Activated CD4-positive, alpha-beta memory T cell treated with anti-CD3 and anti-CD28 coated beads for 36 hours (primary cell): ENCODE data around the gene STAB2. TPM values are rescaled to one million over a fixed set of nuclear protein-coding genes. Genes with fewer than 3 reads are reported as not detected.
A peak's percentile ranks its signal among the peaks of the same experiment; 100 is the strongest.

Source experiments
- CTCF ChIA-PET: fragments of 350-600 bp; sonication (Branson Sonifier 250); formaldehyde crosslinking; loops from one replicate; lab custom pipeline; 2021; ENCODE audit warnings: antibody characterized with exemption, inconsistent platforms; lab: Charles Lee
- POLR2A ChIA-PET: fragments of 350-600 bp; sonication (Branson Sonifier 250); formaldehyde crosslinking; loops from one replicate; lab custom pipeline; 2021; ENCODE audit warnings: antibody characterized with exemption; lab: Charles Lee
- DNase-seq: peaks from one replicate; pipeline ENCODE4 v3.0.0-alpha.2; 2020
- H3K27ac Mint-ChIP-seq: one replicate; pipeline ENCODE4 v1.8.0; 2021; ENCODE audit warnings: mixed read lengths
- H3K27me3 Mint-ChIP-seq: one replicate; pipeline ENCODE4 v1.8.0; 2021; ENCODE audit warnings: mixed read lengths
- H3K36me3 Mint-ChIP-seq: one replicate; pipeline ENCODE4 v1.8.0; 2021; ENCODE audit warnings: mixed read lengths
- H3K4me1 Mint-ChIP-seq: one replicate; pipeline ENCODE4 v1.8.0; 2021; ENCODE audit warnings: low read depth, mixed read lengths
- H3K4me3 Mint-ChIP-seq: one replicate; pipeline ENCODE4 v1.8.0; 2021; ENCODE audit warnings: mild to moderate bottlenecking, mixed read lengths
- H3K9me3 Mint-ChIP-seq: one replicate; pipeline ENCODE4 v1.8.0; 2021; ENCODE audit warnings: mixed read lengths
- intact Hi-C: fragments of 100-400 bp; cut with micrococcal nuclease; formaldehyde crosslinking; loops from one replicate; pipeline ENCODE4 v1.15.1; 2023
- total RNA-seq, 2 experiments: library from RNA; stranded (reverse); gene quantifications; one replicate each; pipeline ENCODE4 v1.2.3, GENCODE V29; 2021

STAB2 gene
- total RNA-seq, 2 experiments from 2014 or later = not detected

DNA sequence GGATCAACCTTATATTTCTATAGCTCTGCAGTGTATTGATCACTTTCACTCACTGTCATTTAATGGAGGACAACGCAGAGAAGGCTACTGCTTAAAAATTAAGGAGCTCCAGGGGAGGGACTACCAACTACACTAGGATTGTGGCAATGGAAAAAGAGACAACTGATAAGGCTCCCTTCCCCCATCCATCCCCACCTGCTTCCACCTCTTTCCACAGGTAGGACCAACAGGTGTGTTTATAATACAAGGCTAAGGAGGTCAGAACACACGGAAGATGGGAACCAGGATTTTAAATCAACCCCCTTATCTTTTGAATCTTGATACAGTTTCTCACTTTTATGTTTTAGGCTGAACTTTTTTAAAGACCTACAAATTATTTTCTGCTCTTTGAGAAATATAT, 90.8 kb downstream of the STAB2 start:
- H3K4me3 Mint-ChIP-seq = no peak overlapping the region
- no peaks in the 10 kb centered on the region for H3K9me3 Mint-ChIP-seq
- CTCF ChIA-PET = no interaction called here

GRCh38 chr12:103679421-103680170, 92.5 kb downstream of the STAB2 start:
- intact Hi-C loops = no loop called here
- Mint-ChIP-seq H3K36me3 (no peaks in the 10 kb centered on the region), H3K4me3 (no peak overlapping the region), H3K4me1 (no peaks in the 10 kb centered on the region), H3K27me3 (peaks cover 10% of the 10 kb centered on the region), H3K9me3 (no peaks in the 10 kb centered on the region), H3K27ac (no peak overlapping the region)
- CTCF ChIA-PET = no interaction called here
- no peak for DNase-seq
- POLR2A ChIA-PET = no interaction called here

More for the DNA sequence above, 90.8 kb downstream of the STAB2 start:
- Mint-ChIP-seq H3K4me1 (no peaks in the 10 kb centered on the region), H3K27ac (no peak overlapping the region), H3K27me3 (peaks cover 10% of the 10 kb centered on the region), H3K36me3 (no peaks in the 10 kb centered on the region)
- POLR2A ChIA-PET = no interaction called here
- intact Hi-C loops = no loop called here
- no peak for DNase-seq

GRCh38 chr12:103680591-103681141, 93.6 kb downstream of the STAB2 start:
- H3K9me3 Mint-ChIP-seq = no peaks in the 10 kb centered on the region
- ChIA-PET CTCF (no interaction called here), POLR2A (interaction anchor here (1.4 kb wide), 1 partner anchor 18 kb away, joined by 5 read pairs; no protein-coding TSS in a partner anchor)
- H3K27me3 Mint-ChIP-seq = peaks cover 10% of the 10 kb centered on the region
- peak; percentile 17 for DNase-seq
- H3K36me3 Mint-ChIP-seq = no peaks in the 10 kb centered on the region
- H3K27ac Mint-ChIP-seq = no peak overlapping the region
- intact Hi-C loops = no loop called here
- no peaks in the 10 kb centered on the region for H3K4me1 Mint-ChIP-seq
- no peak overlapping the region for H3K4me3 Mint-ChIP-seq

DNA sequence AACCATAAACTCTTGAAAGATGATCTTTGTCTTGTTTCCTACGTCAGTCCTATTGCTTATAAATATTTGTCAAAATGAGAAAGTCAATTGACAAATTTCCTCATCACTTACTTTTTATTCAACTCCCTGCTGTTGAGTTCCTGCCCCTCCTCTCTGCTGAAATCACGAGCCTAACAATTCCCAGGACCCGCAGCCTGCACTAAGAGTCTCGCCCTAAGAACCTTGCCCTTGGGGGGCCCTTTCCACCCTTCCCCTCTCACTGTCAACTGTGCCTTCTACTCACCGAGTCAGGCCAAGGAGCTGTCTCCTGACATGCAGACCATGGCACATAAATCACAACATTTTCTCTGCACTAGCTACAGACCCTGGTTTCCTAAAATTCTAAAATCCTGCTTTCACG, 99.0 kb downstream of the STAB2 start:
- intact Hi-C loops = no loop called here
- no peaks in the 10 kb centered on the region for H3K36me3 Mint-ChIP-seq
- no peaks in the 10 kb centered on the region for H3K9me3 Mint-ChIP-seq
- CTCF ChIA-PET = no interaction called here
- H3K4me1 Mint-ChIP-seq = peaks cover 3% of the 10 kb centered on the region
- H3K4me3 Mint-ChIP-seq = no peak overlapping the region
- H3K27ac Mint-ChIP-seq = no peak overlapping the region
- POLR2A ChIA-PET = no interaction called here
- no peak for DNase-seq
- peaks cover 6% of the 10 kb centered on the region for H3K27me3 Mint-ChIP-seq

- H3K9me3 Mint-ChIP-seq = no peaks in the 10 kb centered on the region
- CTCF ChIA-PET = no interaction called here
- POLR2A ChIA-PET = no interaction called here
Observed at GRCh38 chr12:103687253-103687652, 100.2 kb downstream of the STAB2 start.

GRCh38 chr12:103688376-103689063, 101.4 kb downstream of the STAB2 start:
- peaks cover 3% of the 10 kb centered on the region for H3K4me1 Mint-ChIP-seq
- no peak overlapping the region for H3K4me3 Mint-ChIP-seq
- POLR2A ChIA-PET = interaction anchor here (1.2 kb wide), 1 partner anchor 10 kb away, joined by 4 read pairs; no protein-coding TSS in a partner anchor
- intact Hi-C loops = no loop called here
- CTCF ChIA-PET = no interaction called here
- H3K9me3 Mint-ChIP-seq = no peaks in the 10 kb centered on the region
- H3K27me3 Mint-ChIP-seq = peaks cover 9% of the 10 kb centered on the region
- no peak overlapping the region for H3K27ac Mint-ChIP-seq
- DNase-seq = peak; percentile 30
- H3K36me3 Mint-ChIP-seq = no peaks in the 10 kb centered on the region

More at GRCh38 chr12:103687253-103687652, 100.2 kb downstream of the STAB2 start:
- Mint-ChIP-seq H3K4me3 (no peak overlapping the region), H3K27ac (no peak overlapping the region), H3K4me1 (peaks cover 3% of the 10 kb centered on the region), H3K27me3 (peaks cover 6% of the 10 kb centered on the region), H3K36me3 (no peaks in the 10 kb centered on the region)
- DNase-seq = no peak
- intact Hi-C loops = no loop called here

- ChIA-PET CTCF (no interaction called here), POLR2A (no interaction called here)
- H3K27ac Mint-ChIP-seq = no peak overlapping the region
- no peaks in the 10 kb centered on the region for H3K36me3 Mint-ChIP-seq
- H3K4me1 Mint-ChIP-seq = peaks cover 3% of the 10 kb centered on the region
- no peak overlapping the region for H3K4me3 Mint-ChIP-seq
- DNase-seq = no peak
- intact Hi-C loops = no loop called here
- H3K9me3 Mint-ChIP-seq = no peaks in the 10 kb centered on the region
- peaks cover 9% of the 10 kb centered on the region for H3K27me3 Mint-ChIP-seq
Observed at GRCh38 chr12:103690426-103690825, 103.4 kb downstream of the STAB2 start.

GRCh38 chr12:103691063-103691462, 104.0 kb downstream of the STAB2 start:
- DNase-seq = no peak
- ChIA-PET POLR2A (no interaction called here), CTCF (no interaction called here)
- Mint-ChIP-seq H3K27me3 (peaks cover 9% of the 10 kb centered on the region), H3K27ac (no peak overlapping the region), H3K9me3 (no peaks in the 10 kb centered on the region), H3K4me1 (peaks cover 3% of the 10 kb centered on the region), H3K36me3 (no peaks in the 10 kb centered on the region), H3K4me3 (no peak overlapping the region)
- intact Hi-C loops = no loop called here

DNA sequence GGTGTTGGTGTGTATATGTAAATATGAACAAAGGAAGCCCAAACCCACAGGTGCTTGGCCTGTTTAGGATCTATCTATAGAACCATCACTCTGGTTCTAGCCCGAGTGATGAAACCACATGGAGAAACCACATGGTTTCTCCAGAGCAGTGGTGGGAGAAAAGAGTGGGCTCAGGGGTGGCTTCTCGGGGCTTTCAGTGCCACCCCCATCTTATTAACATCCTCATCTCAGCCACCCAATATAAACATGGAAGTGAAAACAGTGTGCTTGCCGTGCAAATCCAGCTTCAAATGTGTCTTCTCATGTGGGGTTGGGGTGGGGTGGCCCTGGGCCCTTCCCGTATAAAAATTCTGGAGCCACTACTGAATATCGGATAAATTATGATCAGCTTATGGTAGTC, 109.0 kb downstream of the STAB2 start:
- ChIA-PET POLR2A (no interaction called here), CTCF (no interaction called here)
- Mint-ChIP-seq H3K4me3 (no peak overlapping the region), H3K27me3 (peaks cover 22% of the 10 kb centered on the region), H3K9me3 (no peaks in the 10 kb centered on the region), H3K27ac (no peak overlapping the region), H3K4me1 (peaks cover 15% of the 10 kb centered on the region), H3K36me3 (no peaks in the 10 kb centered on the region)
- DNase-seq = no peak
- intact Hi-C loops = no loop called here

DNA sequence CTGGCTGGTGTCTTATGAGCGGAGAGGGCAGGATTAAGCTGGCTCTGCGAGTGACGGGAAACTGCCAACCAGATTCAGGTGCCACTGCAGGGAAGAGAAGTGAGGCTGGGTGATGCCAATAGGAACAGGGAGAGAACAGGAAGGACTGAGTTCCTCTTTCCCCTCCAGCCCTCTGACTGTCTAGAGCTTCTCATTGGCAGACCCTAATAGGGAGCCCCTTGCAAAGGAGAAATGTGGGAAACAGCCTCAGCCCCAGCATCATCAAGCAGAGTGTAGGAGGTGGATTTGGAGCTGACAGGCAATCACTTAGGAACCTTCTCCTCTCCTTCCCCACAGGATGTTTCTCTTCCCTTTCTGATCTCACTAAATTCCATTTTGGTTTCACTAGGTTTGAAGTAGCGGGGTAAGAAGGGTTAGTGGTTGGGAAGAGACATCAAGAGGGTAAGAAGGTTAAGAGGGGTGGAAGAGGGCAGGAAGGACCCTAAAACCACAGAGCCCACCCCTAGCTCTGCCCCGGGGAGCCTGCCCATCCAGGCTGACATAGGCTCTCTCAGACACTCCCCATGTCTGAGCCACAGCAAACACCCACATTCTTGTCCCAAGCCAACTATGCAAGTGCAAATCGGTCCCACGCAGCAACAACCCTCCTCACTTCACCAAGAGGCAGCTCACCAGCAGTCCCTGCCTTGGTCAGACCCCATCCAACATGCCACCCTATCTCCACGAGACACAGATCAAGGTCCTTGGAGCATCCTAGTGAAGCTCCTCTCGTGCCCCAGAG, 111.1 kb downstream of the STAB2 start:
- Mint-ChIP-seq H3K27ac (no peak overlapping the region), H3K4me3 (no peak overlapping the region), H3K9me3 (no peaks in the 10 kb centered on the region), H3K36me3 (no peaks in the 10 kb centered on the region), H3K4me1 (peaks cover 15% of the 10 kb centered on the region), H3K27me3 (peaks cover 22% of the 10 kb centered on the region)
- ChIA-PET POLR2A (interaction anchor here (1.3 to 1.6 kb wide), 2 partner anchors 9 to 17 kb away, joined by 4 to 5 read pairs; no protein-coding TSS in a partner anchor), CTCF (no interaction called here)
- no peak for DNase-seq
- intact Hi-C loops = no loop called here

GRCh38 chr12:103698752-103699560, 111.9 kb downstream of the STAB2 start:
- Mint-ChIP-seq H3K4me1 (peaks cover 15% of the 10 kb centered on the region), H3K27me3 (peaks cover 19% of the 10 kb centered on the region), H3K27ac (peak overlapping the region; percentile 16), H3K4me3 (no peak overlapping the region), H3K36me3 (no peaks in the 10 kb centered on the region), H3K9me3 (no peaks in the 10 kb centered on the region)
- DNase-seq = no peak
- intact Hi-C loops = no loop called here
- POLR2A ChIA-PET = interaction anchor here (1.3 to 1.6 kb wide), 2 partner anchors 10 to 18 kb away, joined by 4 to 5 read pairs; no protein-coding TSS in a partner anchor
- CTCF ChIA-PET = no interaction called here
